Vagina (tissue), 2 donors: ENCODE results near the gene NTRK3.

Source experiments
- POLR2A ChIP-seq, 2 donors: fragments of 450-650 bp; IDR thresholded peaks; one replicate each; pipeline ENCODE4 v1.6.1; 2017; ENCODE audit warnings: antibody characterized with exemption in 2 of 2, mild to moderate bottlenecking in 2 of 2, moderate library complexity in 2 of 2
- POLR2AphosphoS5 ChIP-seq, 2 donors: sonication (generic); formaldehyde crosslinking; IDR thresholded peaks; one replicate each; pipeline ENCODE4 v1.9.0; 2017; ENCODE audit warnings: antibody characterized with exemption in 2 of 2, mild to moderate bottlenecking in 2 of 2, low read depth in 1 of 2; ENCODE audit not compliant: insufficient read depth in 1 of 2
- TF ChIP-seq, protein P1 (sequence below), 3 experiments: fragments of 450-650 bp in 2 of 3; fragments of 200-600 bp in 1 of 3; sonication (generic) in 1 of 3; IDR thresholded peaks; one replicate each; pipeline ENCODE4 v1.5.1; 2017 to 2019; ENCODE audit warnings: antibody characterized with exemption in 3 of 3, mild to moderate bottlenecking in 2 of 3, moderate library complexity in 2 of 3

DNA sequence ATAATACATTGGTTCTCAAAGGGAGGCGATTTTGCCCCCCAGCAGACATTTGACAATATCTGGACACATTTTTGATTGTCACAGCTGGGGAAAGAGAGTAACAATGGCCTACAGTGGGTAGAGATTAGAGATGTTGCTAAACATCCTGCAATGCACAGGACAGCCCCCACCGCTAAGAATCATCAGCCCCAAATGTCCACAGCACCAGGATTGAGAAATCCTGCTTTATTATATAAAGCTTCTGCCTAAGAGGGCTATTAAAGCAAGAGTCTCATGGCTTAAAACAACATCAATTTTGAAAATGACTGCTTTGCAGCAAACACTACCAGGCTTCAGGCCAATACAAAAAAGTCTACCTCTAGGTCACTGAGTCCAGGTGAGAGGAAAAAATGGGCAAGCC, 68.2 kb downstream of the NTRK3 start:
- TF ChIP-seq, protein P1, sequence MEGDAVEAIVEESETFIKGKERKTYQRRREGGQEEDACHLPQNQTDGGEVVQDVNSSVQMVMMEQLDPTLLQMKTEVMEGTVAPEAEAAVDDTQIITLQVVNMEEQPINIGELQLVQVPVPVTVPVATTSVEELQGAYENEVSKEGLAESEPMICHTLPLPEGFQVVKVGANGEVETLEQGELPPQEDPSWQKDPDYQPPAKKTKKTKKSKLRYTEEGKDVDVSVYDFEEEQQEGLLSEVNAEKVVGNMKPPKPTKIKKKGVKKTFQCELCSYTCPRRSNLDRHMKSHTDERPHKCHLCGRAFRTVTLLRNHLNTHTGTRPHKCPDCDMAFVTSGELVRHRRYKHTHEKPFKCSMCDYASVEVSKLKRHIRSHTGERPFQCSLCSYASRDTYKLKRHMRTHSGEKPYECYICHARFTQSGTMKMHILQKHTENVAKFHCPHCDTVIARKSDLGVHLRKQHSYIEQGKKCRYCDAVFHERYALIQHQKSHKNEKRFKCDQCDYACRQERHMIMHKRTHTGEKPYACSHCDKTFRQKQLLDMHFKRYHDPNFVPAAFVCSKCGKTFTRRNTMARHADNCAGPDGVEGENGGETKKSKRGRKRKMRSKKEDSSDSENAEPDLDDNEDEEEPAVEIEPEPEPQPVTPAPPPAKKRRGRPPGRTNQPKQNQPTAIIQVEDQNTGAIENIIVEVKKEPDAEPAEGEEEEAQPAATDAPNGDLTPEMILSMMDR (IDR thresholded peaks at IDR 0.05) = no peak
- TF ChIP-seq POLR2AphosphoS5 (IDR thresholded peaks at IDR 0.05; ENCODE audit: insufficient read depth in 1 of 2, low read depth in 1 of 2) (no peak), POLR2A (IDR thresholded peaks at IDR 0.05) (no peak)
